GM18511 (cell line): ENCODE results near the gene MCOLN1.

Experiments
- ATAC-seq: cut with Tn5 transposase; IDR thresholded peaks from one replicate; pipeline ENCODE4 v1.9.1; 2021; ENCODE audit warnings: mild to moderate bottlenecking, moderate library complexity; ENCODE audit not compliant: unreplicated experiment

MCOLN1 gene

DNA sequence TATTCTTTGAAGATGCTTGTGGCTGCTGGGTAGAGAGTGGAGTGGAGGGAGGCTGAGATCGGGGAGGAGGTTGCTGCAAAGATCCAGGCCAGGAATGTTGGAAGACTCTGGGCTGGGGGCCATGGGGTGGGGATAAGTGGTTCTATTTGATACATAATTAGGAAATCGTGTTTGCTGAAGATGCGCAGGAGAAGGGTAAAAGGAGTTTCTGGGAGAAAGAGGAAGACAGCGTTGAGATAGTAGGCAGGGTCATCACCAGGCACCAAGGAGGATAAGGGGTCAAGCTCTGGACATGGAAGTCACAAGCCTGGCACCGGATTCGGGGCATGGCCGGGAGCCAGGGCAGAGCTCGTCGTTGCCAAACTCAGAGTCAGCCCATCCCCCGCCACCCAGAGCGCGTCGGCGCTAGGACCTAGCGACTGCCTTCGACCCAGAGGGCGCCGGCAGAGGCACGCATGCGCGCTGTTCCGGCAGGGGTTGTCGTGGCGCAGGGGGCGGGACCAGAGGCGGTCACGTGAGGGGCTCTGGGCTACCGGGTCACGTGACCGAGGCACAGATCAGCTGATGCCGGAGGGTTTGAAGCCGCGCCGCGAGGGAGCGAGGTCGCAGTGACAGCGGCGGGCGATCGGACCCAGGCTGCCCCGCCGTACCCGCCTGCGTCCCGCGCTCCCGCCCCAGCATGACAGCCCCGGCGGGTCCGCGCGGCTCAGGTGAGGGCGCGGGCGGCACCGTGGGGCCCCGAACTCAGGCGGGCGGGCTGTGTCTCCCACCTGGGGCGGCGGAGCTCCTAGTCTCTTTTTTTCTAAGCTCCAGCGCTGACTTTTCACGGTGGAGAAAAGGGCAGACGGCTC is at the start of gene MCOLN1:
MCOLN1 (plus strand) TSS at position 553 of the 851 bp plus-strand sequence; CDS start at position 680, 127 bp downstream.
- ATAC-seq = peak; percentile 86

DNA sequence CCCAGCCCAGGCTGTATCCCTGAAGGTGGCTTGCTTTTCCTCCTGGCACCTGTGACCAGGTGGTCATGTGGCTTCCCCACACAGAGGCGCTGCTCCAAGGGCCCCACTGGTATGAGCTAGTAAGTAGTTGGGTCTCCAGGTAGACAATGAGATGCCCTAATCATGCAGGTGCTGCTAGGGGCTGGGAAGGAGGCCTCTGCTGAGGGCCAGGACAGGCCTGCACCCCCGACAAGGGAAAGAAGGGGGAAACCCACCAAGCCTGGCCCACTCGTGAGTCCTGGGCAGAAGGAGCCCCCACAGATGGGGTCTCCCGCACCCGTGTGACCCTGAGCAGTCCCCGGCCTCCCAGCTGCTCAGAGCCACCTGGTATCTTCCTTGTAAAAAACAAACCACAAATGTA is 46.8 kb upstream of the MCOLN1 start:
- no peak for ATAC-seq

DNA sequence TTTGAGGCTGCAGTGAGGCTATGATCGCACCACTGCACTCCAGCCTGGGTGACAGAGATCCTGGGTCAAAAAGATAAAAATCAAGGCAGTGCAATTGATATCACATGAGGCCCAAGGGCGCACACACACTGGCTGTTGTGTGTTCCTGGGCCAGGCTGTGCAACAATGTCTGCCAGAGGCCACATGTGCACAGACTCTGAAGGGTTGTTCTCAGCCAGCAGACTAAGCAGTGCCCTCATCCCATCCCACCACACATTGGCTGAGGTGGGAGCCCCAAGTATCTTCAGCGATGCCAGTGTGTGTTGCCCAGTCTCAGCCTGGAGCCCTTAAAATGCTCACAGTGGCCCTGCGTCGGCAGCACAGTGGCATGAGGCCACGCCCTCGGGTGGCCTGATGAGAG is 46.2 kb upstream of the MCOLN1 start:
- ATAC-seq = no peak

DNA sequence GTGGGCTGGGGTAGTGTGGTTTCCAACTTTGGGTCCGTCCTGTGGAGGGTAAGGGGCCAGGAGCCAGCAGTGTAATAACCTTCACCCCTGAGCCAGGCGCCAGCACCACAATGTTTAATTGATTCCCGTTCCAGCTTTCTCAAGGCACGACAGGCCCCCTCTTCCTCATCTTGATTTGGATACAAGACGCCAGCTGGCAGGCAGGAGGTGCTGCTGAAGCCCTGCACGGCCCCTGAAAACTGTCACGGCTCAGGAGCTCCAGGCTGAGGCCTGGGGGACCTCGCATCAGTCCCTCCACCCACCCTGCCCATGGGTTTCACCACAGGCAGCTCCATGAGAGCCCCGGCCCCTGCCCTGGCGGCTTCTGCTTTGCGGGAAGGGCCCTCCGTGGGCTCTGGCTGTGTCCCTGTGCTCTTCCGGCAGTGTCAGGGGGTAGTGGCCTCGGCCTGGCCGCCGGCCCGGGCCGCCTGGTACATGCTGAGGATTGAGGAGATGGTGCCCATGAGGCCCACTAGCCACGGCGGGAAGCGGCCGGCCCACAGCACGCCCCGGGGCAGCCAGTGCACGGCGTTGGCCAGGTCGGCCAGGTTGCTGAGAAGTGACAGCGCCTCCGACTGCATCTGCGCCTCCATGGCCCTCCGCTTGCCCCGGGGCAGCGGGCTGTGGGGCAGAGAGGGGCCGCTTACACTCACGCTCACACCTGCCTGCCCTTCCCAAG is 45.5 kb upstream of the MCOLN1 start:
- no peak for ATAC-seq

DNA sequence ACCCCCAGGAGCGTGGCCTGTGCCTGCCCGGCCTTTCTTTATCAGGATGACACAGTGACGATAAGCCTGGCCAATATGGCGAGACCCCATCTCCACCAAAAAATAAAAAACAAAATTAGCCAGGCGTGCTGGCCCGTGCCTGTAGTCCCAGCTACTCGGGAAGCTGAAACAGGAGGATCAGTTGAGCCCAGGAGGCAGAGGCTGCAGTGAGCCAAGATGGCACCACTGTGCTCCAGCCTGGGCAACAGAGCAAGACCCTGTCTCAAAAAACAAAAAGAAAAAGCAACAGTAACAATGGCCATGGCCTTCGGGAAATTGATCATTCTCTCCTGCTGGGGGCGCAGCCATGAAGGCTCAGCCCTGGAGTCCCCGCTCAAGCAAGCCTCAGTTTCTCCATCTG is 44.7 kb upstream of the MCOLN1 start:
- no peak for ATAC-seq

DNA sequence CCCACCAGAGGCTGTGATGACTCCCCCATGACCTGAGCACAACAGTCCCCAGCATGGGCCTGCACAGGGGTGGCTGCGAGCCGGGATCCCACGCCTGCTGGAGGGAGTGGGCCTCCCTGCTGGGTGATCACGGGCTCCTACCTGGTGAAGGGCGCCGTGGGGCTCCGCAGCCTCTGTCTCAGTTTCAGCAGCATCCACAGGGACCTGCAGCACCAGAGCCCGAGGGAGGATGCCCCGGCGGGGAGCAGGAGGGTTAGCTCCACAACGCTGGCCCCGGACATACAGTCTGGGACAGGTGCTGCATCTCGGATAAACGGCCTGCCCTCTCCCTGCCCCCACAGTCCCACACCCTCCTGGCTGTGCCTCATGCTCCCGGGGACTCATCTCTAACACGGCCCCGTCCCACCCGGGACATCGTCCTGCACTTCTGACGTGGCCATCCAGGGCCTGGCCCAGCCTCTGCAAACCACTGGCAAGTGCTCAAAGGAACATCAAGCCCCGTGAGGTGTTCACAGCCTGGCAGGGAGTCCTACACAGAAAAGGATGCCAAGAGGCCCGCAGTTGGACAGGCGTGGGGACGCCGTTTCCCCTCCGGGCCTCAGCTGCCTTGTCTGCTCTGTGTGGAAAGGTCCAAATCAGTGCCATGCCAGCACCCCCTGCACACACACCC is 44.1 kb upstream of the MCOLN1 start:
- no peak for ATAC-seq

DNA sequence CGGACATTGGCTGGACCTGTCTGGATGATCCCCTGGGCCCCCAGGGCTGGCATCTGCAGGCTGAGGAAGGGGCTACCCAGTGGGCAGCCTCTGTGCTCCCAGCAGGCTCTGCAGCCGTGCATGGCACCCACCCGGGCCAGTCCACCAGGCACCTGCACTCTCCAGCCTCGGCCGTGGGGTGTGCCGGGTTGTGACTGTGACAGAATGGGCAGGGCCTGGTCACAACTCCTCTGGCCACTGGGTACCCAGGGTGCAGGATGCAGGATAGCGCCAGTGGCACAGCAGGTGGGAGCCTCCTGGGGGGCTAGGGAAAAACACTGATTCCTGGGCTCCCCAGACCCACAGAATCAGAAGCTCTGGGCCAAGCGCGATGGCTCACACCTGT is 43.6 kb upstream of the MCOLN1 start:
- no peak for ATAC-seq

DNA sequence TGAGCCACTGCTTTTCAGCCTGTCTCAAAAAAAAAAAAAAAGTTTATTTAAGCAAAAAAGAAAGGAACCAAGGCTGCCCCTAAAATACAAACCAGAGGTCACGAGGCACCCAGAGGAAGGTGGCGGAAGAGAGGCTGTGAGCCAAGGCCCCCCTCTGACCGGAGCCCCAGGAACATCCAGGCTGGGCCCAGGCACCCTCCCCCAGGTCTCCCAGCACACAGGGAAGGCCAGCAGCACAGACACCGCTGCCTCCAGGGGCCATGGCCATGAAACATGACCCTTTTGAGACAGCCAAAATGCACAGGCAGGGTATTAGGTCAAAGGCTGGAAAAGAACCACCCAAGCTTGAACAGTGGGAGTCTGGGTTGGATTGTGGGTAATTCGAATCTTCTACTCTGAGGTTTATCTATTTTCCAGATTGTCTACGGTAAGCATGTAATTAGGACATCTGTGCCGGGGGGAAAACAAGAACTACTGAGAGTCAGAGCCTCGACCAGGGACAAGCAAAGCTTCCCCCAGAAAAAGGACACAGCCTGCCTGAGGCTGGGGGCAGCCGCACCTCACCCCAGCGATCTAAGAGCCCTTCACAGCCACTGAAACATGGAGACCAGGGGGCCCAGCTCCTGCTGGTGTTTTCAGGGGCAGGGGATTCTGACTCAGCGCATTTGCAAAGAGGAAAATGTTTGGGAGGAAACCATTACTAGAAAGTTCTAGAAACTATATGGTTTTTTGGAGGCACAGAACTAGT is 42.0 kb upstream of the MCOLN1 start:
- no peak for ATAC-seq

DNA sequence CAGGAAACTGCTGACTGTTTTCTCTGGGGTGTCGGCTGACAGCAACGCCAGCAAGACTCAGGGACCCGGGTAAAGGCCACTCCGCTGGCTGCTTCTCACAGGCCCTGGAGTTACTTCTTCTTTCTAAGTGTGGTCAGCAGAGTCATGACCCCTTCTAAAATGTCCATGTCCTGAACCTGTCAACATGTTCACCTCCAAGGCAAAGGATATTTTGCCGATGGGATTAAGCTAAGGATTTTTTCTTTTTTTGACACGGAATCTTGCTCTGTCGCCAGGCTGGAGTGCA is 41.5 kb upstream of the MCOLN1 start:
- no peak for ATAC-seq

DNA sequence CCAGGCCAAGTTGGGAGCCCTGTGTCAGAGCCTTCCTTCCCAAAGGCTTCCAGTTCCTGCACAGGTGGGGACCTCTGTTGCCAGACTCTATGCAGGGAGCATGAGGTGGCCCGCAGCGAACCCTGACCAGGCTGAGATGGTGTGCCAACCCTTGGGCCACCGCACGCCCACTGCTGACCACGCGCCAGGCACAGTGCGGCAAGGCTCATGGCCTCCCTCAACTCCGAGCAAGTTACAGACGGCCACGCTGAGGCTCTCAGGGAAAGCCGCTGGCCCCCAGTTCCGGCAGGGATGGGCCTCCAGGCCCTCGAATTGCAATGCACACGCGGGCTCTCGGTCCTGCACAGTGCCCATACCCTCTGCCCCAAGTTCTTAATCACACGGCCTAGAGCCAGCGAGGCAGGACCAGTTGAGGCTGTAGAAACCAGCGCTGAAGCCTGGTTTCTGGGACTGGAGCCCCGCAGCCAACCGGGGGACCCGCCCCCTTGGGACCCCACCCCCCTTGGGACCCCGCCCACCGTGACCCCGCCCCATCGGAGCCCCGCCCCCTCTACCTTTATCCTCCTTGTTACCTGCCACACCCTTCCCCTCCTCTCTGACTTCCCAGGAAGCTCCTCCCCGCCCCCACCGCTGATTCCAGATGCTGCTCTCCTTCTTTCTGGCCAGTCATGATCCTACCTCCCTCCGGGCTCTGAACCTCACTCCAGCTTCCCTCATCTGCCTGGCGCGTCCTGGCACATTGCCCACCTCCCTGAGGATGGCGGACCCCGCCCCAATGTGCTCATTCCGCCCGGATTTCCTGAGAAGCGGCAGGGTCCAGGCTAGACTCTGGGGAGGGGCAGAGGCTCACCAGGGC is 39.6 kb upstream of the MCOLN1 start:
- ATAC-seq = no peak

DNA sequence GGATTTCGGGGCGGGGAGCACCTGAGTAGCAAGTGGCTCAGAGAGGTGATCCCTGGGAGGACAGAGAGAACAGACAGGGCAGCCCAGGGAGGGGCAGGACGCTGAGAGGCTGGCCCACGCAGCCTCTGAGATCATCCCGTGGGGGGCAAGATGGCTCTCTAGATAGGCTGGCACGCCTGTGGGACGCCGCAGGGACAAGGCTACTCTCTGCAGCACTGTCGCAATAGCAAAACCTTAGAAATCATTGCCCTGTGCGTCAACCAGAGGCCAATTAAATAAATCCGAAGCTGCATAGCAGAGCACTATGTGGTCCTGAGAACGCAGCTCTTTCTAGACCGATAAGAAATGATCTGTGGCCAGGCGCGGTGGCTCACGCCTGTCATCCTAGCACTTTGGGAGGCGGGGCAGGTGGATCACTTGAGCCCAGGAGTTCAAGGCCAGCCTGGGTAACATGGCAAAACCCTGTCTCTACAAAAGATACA is 38.7 kb upstream of the MCOLN1 start:
- ATAC-seq = no peak

DNA sequence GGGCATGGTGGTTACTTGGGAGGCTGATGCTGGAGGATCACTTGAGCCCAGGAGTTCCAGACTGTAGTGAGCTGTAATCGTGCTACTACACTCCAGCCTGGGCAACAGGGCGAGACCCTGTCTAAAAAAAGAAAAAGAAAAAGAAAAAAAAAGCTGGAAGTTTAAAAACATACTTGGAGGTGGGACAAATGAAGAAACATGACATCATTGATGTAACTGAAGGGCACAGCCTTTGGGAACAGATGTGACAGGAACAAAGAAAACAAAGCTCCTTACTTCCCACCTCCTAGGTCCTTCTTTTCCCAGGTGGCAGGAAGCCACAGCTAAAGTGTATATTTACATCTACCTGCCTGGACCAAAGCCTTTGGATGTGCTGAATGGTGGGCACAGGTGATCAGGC is 35.5 kb upstream of the MCOLN1 start:
- ATAC-seq = no peak

DNA sequence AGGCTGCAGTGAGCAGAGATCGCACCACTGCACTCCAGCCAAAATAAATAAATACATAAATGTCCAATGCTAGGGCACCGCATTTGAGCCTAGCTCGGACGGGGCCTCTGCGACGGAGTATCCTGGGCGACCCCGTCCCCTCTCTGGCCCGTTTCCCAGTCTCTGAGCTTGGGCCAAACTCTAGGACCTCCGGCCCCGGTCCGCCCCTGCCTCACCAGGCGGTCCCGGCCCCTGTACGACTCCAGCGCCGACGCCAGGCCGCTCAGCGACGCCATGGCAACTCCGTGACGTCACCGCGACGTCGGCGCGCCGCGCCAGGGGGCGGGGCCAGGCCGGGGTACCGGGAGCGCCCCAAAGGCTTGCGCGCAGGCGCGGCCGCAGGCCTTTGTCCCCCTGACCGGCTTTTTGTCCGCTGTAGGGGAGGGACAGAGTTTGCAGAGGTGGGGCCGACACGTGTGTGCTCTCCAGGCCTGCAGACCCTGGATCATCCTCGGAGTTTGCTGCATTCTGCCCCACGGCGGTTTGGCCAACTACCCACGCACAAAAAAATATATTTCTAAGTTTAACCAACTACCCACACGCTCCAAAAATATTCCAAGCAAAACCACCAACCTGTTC is 33.6 kb upstream of the MCOLN1 start, which contains the start of gene PEX11G:
PEX11G (minus strand) TSS at position 300 of the 618 bp plus-strand sequence; CDS start at position 275, 25 bp downstream.
- ATAC-seq = no peak

DNA sequence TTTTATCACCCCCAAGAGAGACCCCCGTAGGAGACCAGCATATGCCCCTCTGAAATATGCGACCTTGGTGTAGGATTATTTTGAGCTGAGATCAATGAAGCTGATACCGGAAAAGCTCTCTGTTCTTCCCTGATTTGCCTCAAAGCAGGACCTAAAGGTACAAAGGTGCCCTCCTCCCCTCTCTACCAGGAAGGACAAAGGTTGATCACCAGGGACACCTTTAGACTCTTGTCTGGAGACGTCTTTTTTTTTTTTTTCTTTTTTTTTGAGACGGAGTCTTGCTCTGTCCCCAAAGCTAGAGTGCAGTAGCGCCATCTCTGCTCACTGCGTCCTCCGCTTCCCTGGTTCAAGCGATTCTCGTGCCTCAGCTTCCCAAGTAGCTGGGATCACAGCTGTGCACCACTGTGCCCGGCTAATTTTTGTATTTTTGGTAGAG is 32.8 kb upstream of the MCOLN1 start:
- no peak for ATAC-seq

DNA sequence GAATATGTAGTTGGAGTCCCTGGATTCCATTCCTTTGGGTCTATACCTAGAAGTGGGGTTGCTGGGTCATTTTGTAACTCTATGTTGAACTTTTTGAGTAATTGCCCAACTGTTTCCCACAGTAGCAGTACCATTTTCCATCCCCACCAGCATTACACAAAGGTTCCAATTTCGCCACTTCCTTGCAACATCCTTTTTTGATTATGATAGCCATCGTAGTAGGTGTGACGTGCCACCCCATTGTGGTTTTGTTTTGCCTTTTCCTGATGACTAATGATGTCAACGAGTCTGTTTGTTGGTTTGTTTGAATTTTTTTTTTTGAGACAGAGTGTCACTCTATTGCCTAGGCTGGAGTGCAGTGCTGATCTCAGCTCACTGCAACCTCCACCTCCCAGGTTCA is 30.3 kb upstream of the MCOLN1 start:
- ATAC-seq = no peak

DNA sequence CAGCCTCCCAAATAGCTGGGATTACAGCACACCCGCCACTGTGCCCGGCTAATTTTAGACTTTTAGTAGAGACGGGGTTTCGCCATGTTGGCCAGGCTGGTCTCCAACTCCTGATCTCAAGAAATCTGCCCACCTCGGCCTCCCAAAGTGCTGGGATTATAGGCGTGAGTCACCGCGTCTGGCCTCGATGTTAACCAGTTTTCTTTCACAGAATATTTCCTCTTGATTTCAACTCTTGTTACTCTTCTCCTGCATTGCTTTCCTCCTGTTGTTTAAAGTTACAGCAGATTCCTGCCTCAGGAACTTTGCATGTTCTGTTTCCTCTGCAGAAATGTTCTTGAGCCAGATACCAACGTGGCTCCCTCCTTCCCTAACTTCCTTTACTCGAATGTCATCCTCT is 29.9 kb upstream of the MCOLN1 start:
- no peak for ATAC-seq

DNA sequence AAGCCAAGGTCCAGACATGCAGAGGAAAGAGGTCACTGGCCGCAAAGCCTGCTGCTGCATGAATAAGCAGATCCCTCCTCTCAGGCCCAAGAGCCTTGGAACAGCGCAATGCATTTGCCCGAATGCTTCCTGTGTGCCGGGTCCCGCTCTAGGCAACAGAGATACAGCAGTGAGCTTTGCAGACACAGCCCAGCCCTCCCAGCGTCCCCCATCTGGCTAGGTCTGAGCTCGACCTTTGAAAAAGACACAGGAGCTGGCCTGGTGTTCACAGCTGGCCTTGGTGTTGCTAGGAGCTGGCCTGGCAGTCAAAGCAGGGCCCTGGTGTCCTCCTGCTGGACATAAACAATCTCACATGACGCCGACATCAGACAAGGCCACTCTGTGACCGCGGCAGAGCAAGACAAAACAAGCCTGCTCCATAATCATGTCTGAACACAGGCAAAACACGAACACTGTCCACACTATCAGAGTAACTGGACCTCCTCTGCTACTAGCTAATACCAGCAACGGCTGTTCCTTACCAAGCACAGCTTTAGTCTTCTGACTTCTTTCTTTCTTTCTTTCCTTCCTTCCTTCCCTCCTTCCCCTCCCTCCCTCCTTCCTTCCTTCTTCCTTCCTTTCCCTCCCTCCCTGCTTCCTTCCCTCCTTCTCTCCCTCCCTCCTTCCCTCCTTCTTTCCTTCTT is 27.9 kb upstream of the MCOLN1 start:
- no peak for ATAC-seq

DNA sequence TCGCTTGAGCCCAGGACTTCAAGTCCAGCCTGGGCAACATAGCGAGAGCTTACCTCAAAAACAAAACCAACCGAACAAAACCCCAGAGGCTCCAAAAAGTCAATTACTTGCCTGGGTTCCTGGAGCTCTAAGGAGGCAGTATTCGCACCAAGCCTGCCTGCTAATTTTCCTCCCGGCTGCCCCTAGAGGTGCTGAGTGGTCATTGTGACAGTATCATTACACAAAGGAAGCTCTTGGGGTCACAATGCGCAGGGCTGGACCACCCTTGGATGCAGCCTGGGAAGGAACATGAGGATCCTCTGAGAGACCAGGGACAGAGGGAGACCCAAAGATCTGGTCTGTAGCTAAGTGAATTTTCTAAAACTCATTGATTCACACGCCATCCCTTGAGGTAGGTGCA is 25.1 kb upstream of the MCOLN1 start:
- ATAC-seq = no peak

DNA sequence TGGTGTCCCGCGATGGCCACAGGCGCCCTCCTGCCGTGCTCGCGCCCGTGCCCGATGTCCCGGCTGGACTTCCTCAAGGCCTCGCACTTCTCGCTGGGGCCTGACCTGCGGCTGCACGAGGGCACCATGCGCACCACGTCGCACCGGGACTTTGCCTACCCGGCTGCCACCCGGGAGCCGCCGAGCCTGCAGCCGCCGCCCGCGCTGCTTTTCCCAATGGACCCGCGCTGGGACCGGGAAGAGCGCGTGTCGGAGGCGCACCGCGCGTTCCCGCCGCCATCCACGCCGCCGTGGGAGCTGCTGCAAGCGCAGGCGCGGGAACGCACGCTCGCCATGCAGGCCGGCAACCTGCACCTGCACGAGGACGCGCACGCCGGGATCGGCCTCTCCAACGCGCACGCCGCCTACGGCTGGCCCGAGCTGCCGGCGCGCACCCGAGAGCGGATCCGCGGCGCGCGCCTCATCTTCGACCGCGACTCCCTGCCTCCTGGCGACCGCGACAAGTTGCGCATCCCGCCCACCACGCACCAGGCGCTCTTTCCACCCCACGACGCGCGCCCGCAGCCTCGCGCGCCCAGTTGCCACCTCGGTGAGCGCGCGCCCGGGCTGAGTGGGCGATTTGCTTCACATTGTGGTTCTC is 21.5 kb upstream of the MCOLN1 start:
- ATAC-seq = no peak
